H1 (cell line): ENCODE measurements around the gene RAB43. TPM values are rescaled to one million over a fixed set of nuclear protein-coding genes. Genes with fewer than 3 reads are reported as not detected.
A peak's percentile ranks its signal among the peaks of the same experiment; 100 is the strongest.

ENCODE experiments used
- ASH2L ChIP-seq: fragments of 200-600, 300-600 bp; sonication (generic); IDR thresholded peaks from one replicate; pipeline ENCODE4 v1.7.1; 2017; ENCODE audit warnings: low read length
- ATF3 ChIP-seq: IDR thresholded peaks from 2 replicates; pipeline ENCODE4 v1.6.1; 2011; ENCODE audit warnings: low read depth, mild to moderate bottlenecking, low read length; ENCODE audit not compliant: insufficient read depth
- BRCA1 ChIP-seq: IDR thresholded peaks from 2 replicates; pipeline ENCODE4 v1.6.1; 2012; ENCODE audit warnings: low read depth, low read length, improper control_type of control experiment
- CBX5 ChIP-seq: fragments of 300-800, 300-1000 bp; sonication (generic); IDR thresholded peaks from 2 replicates; pipeline ENCODE4 v1.7.1; 2016; ENCODE audit warnings: antibody characterized with exemption, low read length, low read depth
- CHD1 ChIP-seq: IDR thresholded peaks from 2 replicates; pipeline ENCODE4 v1.6.1; 2012; ENCODE audit warnings: low read depth, low read length, improper control_type of control experiment
- CTBP2 ChIP-seq: IDR thresholded peaks from 2 replicates; pipeline ENCODE4 v1.7.0; 2011; ENCODE audit warnings: borderline replicate concordance, mild to moderate bottlenecking, moderate library complexity, mixed read lengths, low read length; ENCODE audit not compliant: insufficient read depth, insufficient read length
- EZH2 ChIP-seq: fragments of 200-600 bp; sonication (generic); IDR thresholded peaks from 2 replicates; pipeline ENCODE4 v1.7.1; 2012; ENCODE audit warnings: low read depth, mild to moderate bottlenecking, moderate library complexity, low read length, inconsistent platforms; ENCODE audit not compliant: severe bottlenecking
- JUN ChIP-seq: IDR thresholded peaks from 2 replicates; pipeline ENCODE4 v1.6.1; 2011; ENCODE audit warnings: low read depth, mild to moderate bottlenecking, improper control_type of control experiment, low read length
- NANOG ChIP-seq: IDR thresholded peaks from 2 replicates; pipeline ENCODE4 v1.6.1; 2011; ENCODE audit warnings: low read length, low read depth, mild to moderate bottlenecking, inconsistent platforms; ENCODE audit not compliant: insufficient read depth, poor library complexity, severe bottlenecking
- RXRA ChIP-seq: IDR thresholded peaks from 2 replicates; pipeline ENCODE4 v1.6.1; 2011; ENCODE audit warnings: low read depth, mild to moderate bottlenecking, low read length, moderate library complexity; ENCODE audit not compliant: insufficient read depth
- SP2 ChIP-seq: IDR thresholded peaks from 2 replicates; pipeline ENCODE4 v1.6.1; 2012; ENCODE audit warnings: mild to moderate bottlenecking, low read length, inconsistent platforms
- SUZ12 ChIP-seq: fragments of 200-600 bp; sonication (generic); IDR thresholded peaks from 2 replicates; pipeline ENCODE4 v1.6.1; 2012; ENCODE audit warnings: mild to moderate bottlenecking, inconsistent platforms, low read length, moderate library complexity, mixed read lengths
- polyA plus RNA-seq, 7 experiments: library from polyadenylated mRNA; depleted of rRNA in 3 of 7; stranded (reverse) in 5 of 7; unstranded in 2 of 7; fragments of >200 nt in 5 of 7; fragments of 200-250 nt in 2 of 7; gene quantifications; 1 replicate in 5 of 7; 2 replicates in 1 of 7; 4 replicates in 1 of 7; pipeline versions ENCODE4 v1.2.1 to v1.2.3, GENCODE V29; 2011 to 2013; ENCODE audit warnings: missing spikeins in 2 of 7, mixed read lengths in 2 of 7
- total RNA-seq: library from RNA; stranded (reverse); fragmentation: NEBNext Ultra II Directional; extraction: Animal tissue kit (Norgen Biotek cat#: 25700); gene quantifications from 2 replicates; pipeline ENCODE4 v1.2.1, GENCODE V29; 2021
- TF ChIP-seq, protein P1 (sequence below), 3 experiments: IDR thresholded peaks; 1 replicate in 2 of 3; 2 replicates in 1 of 3; pipeline versions ENCODE4 v1.5.1 to v1.6.1; 2011; ENCODE audit warnings: low read length in 3 of 3, mild to moderate bottlenecking in 3 of 3, inconsistent platforms in 2 of 3, low read depth in 1 of 3, moderate library complexity in 1 of 3; ENCODE audit not compliant: insufficient read depth in 1 of 3; ENCODE audit errors: control extremely low read depth in 1 of 3

Gene RAB43
- total and polyA plus RNA-seq, 2 of the 8 experiments (the other 6 are each of a cell fraction or from before 2014, with no cell fraction given) = 13.1 to 19.4 TPM

DNA sequence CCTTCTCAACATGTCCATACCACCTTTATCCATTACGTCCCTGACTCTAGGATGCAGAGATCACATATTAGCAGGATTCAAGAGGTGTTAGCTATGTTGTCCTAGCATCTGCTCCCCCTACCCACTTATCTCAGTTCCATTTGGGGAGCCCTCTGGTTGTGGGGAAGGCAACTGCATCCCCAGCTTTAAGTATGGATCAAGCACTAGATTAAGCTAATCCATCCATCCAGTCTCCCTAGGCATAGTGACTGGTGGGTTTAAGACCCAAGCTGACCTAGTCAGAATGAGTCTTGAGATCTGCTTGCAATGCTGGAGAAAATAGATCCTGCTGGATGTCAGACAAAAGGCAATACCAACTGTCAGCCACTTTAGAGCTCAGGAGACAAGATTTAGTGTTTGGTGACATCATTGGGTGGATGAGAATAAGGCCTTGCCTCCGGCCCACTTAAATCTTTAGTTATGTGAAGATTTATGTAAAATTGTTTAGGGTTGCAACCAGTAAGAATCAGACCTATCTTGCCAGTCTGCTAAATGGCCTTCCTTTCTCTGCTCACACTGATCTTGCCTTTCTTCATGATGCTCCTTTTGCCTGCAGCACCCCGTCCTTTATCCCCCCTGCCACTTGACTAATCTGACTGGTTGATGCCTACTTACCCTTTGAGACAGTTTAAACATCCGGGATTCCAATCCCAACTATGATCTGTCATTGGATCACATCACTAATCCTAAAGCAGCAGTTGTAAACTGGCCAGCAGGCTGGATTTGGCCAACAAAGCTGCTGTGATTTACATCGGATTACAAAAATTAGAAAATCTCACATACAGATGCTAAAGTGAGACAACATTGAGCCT is 41.4 kb upstream of the RAB43 start (continued):
- TF ChIP-seq ATF3 = no peak
- no peak for TF ChIP-seq EZH2
- no peak for TF ChIP-seq BRCA1
- TF ChIP-seq SUZ12 = no peak
- no peak for TF ChIP-seq ASH2L
- TF ChIP-seq, protein P1, sequence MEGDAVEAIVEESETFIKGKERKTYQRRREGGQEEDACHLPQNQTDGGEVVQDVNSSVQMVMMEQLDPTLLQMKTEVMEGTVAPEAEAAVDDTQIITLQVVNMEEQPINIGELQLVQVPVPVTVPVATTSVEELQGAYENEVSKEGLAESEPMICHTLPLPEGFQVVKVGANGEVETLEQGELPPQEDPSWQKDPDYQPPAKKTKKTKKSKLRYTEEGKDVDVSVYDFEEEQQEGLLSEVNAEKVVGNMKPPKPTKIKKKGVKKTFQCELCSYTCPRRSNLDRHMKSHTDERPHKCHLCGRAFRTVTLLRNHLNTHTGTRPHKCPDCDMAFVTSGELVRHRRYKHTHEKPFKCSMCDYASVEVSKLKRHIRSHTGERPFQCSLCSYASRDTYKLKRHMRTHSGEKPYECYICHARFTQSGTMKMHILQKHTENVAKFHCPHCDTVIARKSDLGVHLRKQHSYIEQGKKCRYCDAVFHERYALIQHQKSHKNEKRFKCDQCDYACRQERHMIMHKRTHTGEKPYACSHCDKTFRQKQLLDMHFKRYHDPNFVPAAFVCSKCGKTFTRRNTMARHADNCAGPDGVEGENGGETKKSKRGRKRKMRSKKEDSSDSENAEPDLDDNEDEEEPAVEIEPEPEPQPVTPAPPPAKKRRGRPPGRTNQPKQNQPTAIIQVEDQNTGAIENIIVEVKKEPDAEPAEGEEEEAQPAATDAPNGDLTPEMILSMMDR (IDR thresholded peaks at IDR 0.05; ENCODE audit: control extremely low read depth in 1 of 3, insufficient read depth in 1 of 3, low read depth in 1 of 3, low read length in 3 of 3) = peak; percentile 15 to 58 (median 41)
- no peak for TF ChIP-seq CBX5
- no peak for TF ChIP-seq JUN
- no peak for TF ChIP-seq SP2
- TF ChIP-seq CHD1 = no peak
- TF ChIP-seq RXRA = no peak
- no peak for TF ChIP-seq NANOG
- TF ChIP-seq CTBP2 = no peak
- TF ChIP-seq, all 59 proteins: peak for 3
